EL (cell line): ENCODE results near the gene PSRC1.

ENCODE experiments used
- DNase-seq: peaks from one replicate; pipeline ENCODE4 v3.0.0-alpha.2; 2016

PSRC1 gene

DNA sequence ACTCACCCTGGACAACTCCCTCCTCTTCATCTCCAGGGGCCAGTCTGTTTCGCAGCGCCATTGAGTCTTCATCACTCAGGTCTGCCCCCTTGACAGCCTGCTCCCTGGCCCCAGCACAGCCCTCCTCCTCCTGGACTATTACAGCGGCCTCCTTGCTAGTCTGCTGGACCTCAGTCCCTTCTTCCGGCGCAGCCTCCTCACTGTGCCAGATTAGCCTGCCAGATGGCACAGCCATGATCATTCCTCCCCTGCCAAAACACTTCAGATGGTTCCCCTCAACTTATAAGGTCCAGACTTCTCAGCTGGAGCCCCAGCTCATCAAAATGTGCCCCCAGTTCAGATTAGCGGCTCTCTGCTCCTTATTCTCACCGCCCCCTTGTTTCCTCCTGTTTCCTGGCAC is 40.6 kb downstream of the PSRC1 start:
- DNase-seq: no peak

GRCh38 chr1:109241841-109242345 is 41.1 kb downstream of the PSRC1 start:
- no peak for DNase-seq

GRCh38 chr1:109241344-109241743 is 41.6 kb downstream of the PSRC1 start:
- DNase-seq: no peak

- DNase-seq: peak; percentile 83
Measured at GRCh38 chr1:109240158-109241152, 42.5 kb downstream of the PSRC1 start.

- peak; percentile 48 for DNase-seq
Measured at GRCh38 chr1:109239409-109240068, 43.4 kb downstream of the PSRC1 start.

- DNase-seq: no peak
Measured at GRCh38 chr1:109239047-109239408, 43.9 kb downstream of the PSRC1 start.

DNA sequence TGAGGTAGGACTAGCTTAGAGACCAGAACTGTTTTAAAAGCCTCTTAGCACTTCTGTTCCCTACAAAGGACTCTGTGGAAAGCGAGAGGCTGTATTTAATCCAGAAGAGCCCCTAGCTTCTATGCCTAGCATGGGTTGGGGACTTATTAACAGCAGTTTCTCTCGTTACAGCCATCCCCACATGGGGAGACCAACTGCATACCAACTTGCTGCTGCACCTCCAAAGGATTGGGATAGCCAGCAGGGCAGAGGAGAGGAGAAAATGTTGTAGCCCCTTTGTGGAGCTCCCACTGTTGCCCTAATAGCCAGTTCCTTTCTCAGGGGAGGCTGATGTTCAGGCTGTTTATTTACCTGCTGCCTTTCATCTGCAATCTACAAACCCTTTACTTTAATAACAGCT is 44.6 kb downstream of the PSRC1 start:
- no peak for DNase-seq

- no peak for DNase-seq
Measured at GRCh38 chr1:109237512-109237911, 45.4 kb downstream of the PSRC1 start.

DNA sequence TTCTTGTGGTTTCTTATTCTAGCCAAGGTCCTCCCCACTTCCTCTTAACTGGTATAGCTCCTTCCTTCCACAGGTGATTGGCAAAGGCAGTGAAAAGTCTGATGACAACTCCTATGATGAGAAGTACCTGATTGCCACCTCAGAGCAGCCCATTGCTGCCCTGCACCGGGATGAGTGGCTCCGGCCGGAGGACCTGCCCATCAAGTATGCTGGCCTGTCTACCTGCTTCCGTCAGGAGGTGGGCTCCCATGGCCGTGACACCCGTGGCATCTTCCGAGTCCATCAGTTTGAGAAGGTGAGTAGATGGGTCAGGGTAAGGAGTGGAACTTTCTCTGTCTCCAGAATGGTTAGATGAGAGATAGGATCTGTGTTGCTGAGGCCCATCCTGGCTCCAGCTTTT is 47.8 kb downstream of the PSRC1 start:
- DNase-seq: no peak

DNA sequence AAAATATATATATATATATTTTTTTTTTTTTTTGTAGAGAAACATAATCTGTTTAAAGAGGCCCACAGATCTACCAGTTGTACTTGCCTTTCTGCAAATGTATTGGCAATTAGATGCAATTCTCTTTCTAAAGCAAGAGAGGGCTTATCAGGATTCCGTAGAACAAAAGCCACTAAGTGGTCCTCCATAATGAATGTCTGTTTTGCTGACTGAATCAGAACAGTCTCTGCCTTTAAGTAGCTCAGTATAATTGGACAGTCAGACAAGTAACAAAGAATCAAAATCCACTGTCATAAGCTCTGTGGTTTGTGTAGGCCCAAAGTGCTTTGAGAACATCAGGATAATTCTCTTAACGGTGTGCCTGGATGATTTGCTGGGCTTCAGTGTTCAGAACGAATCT is 51.9 kb downstream of the PSRC1 start:
- no peak for DNase-seq
